ENCODE measurements around the gene SLC17A8.
A peak's percentile ranks its signal among the peaks of the same experiment; 100 is the strongest.
"Not testable (repeated sequence)": the region's sequence is repeated elsewhere in the genome, so short reads cannot be mapped to it uniquely, and the experiment has no call there.

The SLC17A8 gene

GRCh38 chr12:100356644-100357223 is at the start of gene SLC17A8:
SLC17A8 (plus strand) TSS chr12:100357074; CDS start chr12:100357392, 318 bp downstream.
- no peak for DNase-seq (ENCODE audit: low spot score)

DNA sequence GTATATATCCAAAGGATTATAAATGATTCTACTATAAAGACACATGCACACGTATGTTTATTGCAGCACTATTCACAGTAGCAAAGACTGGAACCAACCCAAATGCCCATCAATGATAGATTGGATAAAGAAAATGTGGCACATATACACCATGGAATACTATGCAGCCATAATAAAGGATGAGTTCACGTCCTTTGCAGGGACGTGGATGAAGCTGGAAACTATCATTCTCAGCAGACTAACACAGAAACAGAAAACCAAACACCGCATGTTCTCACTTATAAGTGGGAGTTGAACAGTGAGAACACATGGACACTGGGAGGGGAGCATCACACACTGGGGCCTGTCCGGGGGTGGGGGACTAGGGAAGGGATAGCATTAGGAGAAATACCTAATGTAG is 48.7 kb upstream of the SLC17A8 start:
- DNase-seq (ENCODE audit: low spot score), result not testable (repeated sequence)

DNA sequence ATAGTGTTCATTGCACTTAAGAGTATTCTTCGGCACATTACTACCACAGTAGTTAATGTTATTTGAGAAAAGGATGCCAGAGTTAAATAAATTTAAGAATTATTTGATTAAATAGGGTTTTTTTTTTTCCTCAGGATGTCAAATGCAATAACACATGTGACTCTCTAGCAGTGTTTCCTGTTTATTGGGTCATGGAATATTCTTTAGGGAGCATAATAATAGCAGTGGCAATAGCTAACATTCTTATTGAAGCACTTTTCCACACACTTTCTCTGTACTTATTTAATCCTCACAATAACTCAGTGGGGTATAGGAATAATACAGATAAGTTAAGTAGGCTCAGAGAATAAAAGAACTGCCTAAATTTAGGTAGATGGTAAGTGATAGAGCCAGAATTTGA is 45.6 kb upstream of the SLC17A8 start:
- no peak for DNase-seq (ENCODE audit: low spot score)

- DNase-seq (ENCODE audit: low spot score), result no peak
These were observed 39.5 kb upstream of the SLC17A8 start for GRCh38 chr12:100317371-100317770.

GRCh38 chr12:100324498-100324897 is 32.4 kb upstream of the SLC17A8 start:
- no peak for DNase-seq (ENCODE audit: low spot score)

GRCh38 chr12:100326208-100326607 is 30.7 kb upstream of the SLC17A8 start:
- DNase-seq (ENCODE audit: low spot score), result no peak

DNA sequence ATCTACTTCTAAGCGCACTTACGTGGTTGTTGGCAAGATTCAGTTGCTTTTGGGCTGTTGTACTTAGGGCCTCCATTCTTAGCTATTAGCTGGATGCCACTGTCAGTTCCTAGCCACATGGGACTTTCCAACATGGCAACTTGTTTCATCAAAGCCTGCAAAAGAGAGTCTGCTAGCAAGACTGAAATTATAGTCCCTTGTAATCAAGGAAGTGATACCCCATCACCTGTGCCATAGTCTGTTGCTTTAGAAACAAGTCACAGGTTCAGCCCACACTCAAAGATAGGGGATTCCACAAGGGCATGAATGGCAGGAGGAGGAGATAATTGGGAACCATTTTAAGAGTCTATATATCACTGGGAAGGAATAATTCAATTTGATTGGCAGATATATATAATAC is 27.1 kb upstream of the SLC17A8 start:
- no peak for DNase-seq (ENCODE audit: low spot score)

- no peak for DNase-seq (ENCODE audit: low spot score)
These were observed 25.0 kb upstream of the SLC17A8 start for GRCh38 chr12:100331871-100332270.

DNA sequence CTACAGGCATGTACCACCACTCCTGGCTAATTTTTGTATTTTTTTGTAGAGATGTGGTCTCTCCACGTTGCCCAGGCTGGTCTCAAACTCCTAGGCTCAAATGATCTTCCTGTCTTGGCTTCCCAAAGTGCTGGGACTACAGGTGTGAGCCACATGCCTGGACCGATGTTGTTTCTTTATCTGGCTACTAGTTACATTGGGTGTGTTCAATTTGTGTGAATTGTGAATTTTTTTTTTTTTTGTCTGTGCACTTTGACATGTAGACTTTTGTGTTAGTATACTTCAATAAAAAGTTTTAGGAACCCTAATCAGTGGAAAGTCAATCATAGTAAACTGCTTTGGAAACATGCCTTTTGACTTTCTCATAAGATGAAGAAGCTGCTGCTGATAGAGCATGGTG is 24.0 kb upstream of the SLC17A8 start:
- DNase-seq (ENCODE audit: low spot score), result no peak

DNA sequence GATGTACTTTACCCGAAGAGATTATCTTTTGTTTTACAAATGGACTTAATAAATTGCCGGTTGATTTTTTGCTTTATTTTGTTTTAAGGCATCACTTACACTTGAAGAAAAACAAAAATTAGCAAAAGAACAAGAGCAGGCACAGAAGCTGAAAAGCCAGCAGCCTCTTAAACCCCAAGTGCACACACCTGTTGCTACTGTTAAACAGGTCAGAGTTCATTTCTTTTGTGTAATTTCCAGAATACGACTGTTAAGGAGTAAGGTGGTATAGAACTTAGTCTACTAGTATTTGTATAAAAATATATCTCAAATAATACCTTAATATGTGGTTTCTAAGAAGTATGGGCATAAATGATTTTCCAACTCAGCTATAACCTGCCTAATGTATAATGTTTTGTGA is 19.6 kb upstream of the SLC17A8 start:
- DNase-seq (ENCODE audit: low spot score), result no peak

GRCh38 chr12:100337727-100338126 is 19.1 kb upstream of the SLC17A8 start:
- no peak for DNase-seq (ENCODE audit: low spot score)

DNA sequence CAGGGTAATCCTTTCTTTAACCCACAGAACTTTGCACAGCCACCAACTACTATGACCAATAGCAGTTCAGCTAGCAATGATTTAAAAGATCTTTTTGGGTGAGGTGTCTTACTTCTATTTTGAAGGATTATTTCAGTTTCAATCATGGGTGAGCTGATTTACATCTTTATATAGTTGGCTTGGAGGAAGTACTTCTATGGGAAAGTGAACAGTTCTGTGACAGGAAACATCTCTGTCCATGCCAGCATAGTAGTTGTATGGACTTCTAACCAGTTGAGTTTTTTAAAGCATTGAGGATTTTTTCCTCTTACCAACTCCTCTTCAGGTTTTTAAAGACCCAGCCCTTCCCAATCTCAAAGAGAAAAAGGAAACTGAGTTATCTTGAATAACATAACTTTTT is 17.8 kb upstream of the SLC17A8 start:
- no peak for DNase-seq (ENCODE audit: low spot score)

- not testable (repeated sequence) for DNase-seq (ENCODE audit: low spot score)
These were observed 14.0 kb upstream of the SLC17A8 start for GRCh38 chr12:100342897-100343296.

DNA sequence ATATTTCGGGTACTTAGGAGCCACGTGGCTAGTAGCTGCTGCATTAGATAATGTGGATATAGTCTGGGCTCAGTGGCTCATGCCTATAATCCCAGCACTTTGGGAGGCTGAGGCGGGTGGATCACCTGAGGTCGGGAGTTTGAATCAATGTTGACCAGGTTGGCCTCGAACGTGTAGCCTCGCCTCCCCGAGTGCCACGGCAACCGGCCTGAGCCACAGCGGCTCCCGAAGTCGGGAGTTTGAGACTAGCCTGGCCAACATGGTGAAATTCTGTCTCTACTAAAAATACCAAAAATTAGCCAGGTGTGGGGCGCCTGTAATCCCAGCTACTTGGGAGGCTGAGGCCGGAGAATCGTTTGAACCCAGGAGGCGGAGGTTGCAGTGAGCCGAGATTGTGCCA is 12.5 kb upstream of the SLC17A8 start:
- DNase-seq (ENCODE audit: low spot score), result not testable (repeated sequence)

GRCh38 chr12:100345020-100345767 is 11.7 kb upstream of the SLC17A8 start:
- no peak for DNase-seq (ENCODE audit: low spot score)

DNA sequence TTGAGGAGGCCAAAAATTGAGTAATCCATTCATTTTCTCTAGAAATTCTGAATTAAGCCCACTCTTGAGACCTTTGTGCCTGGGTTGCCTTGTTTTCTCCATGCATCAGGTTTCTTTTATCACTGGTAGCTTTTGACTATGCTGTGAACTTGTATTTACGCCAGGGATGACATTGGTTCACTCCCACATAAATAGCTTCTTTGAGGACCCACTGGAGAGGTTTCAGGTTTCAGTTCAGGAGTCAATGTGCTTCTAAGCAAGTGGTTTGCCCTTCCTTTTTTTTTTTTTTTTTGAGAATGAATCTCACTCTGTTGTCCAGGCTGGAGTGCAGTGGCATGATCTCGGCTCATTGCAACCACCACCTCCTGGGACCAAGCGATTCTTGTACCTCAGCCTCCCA is 10.2 kb upstream of the SLC17A8 start:
- no peak for DNase-seq (ENCODE audit: low spot score)

DNA sequence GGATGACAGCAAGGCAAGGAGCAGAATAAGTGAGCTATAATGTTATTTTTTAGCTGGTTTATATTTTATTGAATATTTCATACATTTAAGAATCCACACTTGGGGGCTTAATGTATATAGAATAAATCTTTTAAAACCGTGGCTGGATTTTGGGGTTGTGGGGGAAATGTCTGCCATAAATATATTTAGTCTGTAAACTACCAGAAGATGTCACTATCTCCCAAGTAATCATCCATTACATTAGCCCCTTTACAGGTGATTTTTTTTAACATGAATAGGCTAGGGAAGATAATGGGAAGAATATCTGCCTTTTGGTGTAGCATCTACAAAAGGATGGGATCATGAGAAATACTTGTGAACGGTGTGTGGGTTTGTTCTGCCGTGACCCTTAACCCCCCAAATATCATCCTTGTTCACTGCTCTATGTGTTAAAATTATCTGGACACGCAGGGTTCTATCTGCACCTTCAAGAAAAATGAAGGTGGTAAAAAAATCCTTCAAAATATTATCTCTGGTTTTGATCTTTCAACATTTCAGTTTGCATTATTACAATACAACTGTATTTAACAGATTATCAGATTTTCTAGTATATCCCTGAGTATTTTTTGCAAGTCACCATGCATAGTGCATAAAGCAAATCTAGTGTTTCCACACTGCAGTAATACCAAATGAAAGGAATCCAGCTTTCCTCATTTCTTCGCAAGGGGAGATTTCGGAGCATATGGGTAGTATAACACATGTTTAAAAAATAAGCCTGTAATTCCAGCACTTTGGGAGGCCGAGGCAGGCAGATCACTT is 8.0 kb upstream of the SLC17A8 start:
- peak; percentile 40 for DNase-seq (ENCODE audit: low spot score)

DNA sequence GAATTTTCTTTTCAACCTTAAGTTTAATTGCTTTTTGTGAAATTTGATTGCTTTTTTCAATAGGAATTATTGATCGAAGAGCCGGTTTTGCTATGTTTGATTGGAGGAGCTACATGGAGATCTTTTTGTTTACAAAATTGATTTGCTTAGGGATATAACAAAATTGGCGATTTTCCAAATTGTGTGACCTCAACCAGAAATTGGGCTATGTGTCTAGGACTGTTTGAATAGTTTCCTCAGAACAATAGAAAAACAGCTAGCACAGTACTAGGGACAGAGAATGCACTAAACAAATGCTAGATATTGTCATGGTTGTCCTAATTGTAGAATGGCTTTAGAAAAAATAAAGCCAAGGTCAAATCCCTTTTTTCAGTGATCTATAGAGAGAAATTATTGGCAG is 2.4 kb downstream of the SLC17A8 start:
- no peak for DNase-seq (ENCODE audit: low spot score)

DNA sequence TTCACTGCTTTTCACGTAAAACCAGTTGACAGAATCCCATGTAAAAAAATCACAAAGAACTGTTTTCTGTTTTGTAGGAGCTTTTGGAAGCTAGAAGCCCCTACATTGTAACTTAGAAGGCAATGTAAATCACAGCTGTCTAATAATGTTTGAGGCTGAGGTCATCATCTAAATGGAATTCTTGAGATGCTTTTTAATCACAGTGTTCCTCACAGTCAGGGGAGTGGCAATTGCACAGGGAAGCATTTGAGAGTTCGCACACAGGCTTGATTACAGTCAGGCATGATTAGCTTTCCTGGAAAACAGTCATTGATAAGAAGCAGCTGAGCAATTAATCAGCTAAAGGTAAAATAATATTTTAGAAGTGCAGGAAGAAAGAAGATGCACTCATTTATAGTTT is 2.9 kb downstream of the SLC17A8 start:
- no peak for DNase-seq (ENCODE audit: low spot score)

GRCh38 chr12:100360450-100360849 is 3.6 kb downstream of the SLC17A8 start:
- no peak for DNase-seq (ENCODE audit: low spot score)

GRCh38 chr12:100364324-100364723 is 7.5 kb downstream of the SLC17A8 start:
- DNase-seq (ENCODE audit: low spot score), result no peak

- DNase-seq (ENCODE audit: low spot score), result no peak
These were observed 8.5 kb downstream of the SLC17A8 start for GRCh38 chr12:100365411-100365810.

DNA sequence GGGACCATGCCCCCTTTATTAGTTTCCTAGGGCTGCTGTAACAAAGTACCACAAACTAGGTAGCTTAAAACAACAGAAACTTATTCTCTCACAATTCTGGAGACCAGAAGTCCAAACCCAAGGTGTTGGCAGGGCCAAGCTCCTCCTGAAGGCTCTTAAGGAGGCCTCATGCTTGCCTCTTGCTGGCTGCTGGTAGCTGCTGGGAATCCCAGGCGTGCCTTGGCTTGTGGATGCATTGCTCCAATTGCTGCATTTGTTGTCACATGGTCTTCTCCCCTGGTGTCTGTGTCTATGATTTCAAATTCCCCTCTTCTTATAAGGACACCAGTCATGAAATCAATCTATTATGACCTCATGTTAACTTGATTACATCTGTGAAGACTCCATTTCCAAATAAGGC is 11.2 kb downstream of the SLC17A8 start:
- DNase-seq (ENCODE audit: low spot score), result no peak
